ENCODE data around the gene KATNAL2.

KATNAL2 gene

DNA sequence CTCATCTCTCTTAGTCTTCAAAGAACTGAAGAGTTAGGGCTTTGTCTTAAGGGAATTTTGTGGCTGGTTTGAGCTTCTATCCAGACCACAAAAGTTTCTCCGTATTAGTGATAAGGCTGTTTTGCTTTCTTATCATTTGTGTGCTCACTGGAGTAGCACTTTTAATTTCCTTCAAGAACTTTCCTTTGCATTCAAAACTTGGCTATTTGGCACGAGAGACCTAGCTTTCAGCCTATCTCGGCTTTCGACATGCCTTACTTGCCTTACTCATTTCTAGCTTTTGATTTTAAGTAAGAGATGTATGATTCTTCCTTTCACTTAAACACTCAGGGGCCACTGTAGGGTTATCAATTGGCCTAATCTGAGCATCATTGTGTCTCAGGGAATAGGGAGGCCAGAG, 203.0 kb downstream of the KATNAL2 start:
- H3K4me3 ChIP-seq (ENCODE audit: insufficient read depth, low read length, poor library complexity, severe bottlenecking), result no peak overlapping the region
- H3K9ac ChIP-seq (ENCODE audit: low read length), result no peak overlapping the region
- no peak overlapping the region for H2AFZ ChIP-seq (ENCODE audit: low read depth, low read length, severe bottlenecking)
- no peaks in the 10 kb centered on the region for H3K79me2 ChIP-seq (ENCODE audit: insufficient read depth, low read length)
- H3K36me3 ChIP-seq (ENCODE audit: low read length), result peaks cover 13% of the 10 kb centered on the region
- no peak overlapping the region for H3K27ac ChIP-seq (ENCODE audit: low read depth, low read length)
- no peak for TF ChIP-seq EZH2phosphoT487 (conservative IDR thresholded peaks at IDR 0.05; ENCODE audit: low read length)
- TF ChIP-seq, protein P1, sequence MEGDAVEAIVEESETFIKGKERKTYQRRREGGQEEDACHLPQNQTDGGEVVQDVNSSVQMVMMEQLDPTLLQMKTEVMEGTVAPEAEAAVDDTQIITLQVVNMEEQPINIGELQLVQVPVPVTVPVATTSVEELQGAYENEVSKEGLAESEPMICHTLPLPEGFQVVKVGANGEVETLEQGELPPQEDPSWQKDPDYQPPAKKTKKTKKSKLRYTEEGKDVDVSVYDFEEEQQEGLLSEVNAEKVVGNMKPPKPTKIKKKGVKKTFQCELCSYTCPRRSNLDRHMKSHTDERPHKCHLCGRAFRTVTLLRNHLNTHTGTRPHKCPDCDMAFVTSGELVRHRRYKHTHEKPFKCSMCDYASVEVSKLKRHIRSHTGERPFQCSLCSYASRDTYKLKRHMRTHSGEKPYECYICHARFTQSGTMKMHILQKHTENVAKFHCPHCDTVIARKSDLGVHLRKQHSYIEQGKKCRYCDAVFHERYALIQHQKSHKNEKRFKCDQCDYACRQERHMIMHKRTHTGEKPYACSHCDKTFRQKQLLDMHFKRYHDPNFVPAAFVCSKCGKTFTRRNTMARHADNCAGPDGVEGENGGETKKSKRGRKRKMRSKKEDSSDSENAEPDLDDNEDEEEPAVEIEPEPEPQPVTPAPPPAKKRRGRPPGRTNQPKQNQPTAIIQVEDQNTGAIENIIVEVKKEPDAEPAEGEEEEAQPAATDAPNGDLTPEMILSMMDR (IDR thresholded peaks at IDR 0.05; ENCODE audit: insufficient read depth, low read length, poor library complexity, severe bottlenecking), result no peak
- H4K20me1 ChIP-seq (ENCODE audit: low read depth, low read length), result no peaks in the 10 kb centered on the region
- H3F3A ChIP-seq (ENCODE audit: insufficient read depth), result no peaks in the 10 kb centered on the region
- H3K4me2 ChIP-seq (ENCODE audit: low read depth, low read length, poor library complexity, severe bottlenecking), result no peak overlapping the region
- no peaks in the 10 kb centered on the region for H3K9me2 ChIP-seq (replicated peaks; ENCODE audit: insufficient read depth, low read length)
- H3K27me3 ChIP-seq (ENCODE audit: low read length), result no peaks in the 10 kb centered on the region
- H3K9me3 ChIP-seq (ENCODE audit: insufficient read depth, low read length), result no peaks in the 10 kb centered on the region

DNA sequence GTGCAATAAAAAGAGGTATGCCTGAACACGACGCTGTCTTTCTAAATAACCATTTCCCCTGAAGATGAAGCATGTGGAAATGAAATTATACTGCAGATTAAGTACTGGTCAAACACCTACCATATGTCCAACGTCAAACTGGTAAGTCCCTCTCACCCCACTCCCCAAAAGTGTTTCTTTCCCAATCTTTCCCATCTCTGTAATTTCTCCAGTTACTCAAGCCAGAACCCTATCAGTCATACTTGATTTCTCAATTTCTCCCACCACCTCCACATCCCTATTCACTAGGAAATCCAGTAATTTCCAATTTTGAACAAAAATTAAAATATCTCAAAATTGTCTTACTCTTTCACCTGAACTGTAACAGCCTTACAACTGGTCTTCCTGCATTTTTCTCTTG, 203.7 kb downstream of the KATNAL2 start:
- no peaks in the 10 kb centered on the region for H4K20me1 ChIP-seq (ENCODE audit: low read depth, low read length)
- H3K4me2 ChIP-seq (ENCODE audit: low read depth, low read length, poor library complexity, severe bottlenecking), result no peak overlapping the region
- no peaks in the 10 kb centered on the region for H3F3A ChIP-seq (ENCODE audit: insufficient read depth)

DNA sequence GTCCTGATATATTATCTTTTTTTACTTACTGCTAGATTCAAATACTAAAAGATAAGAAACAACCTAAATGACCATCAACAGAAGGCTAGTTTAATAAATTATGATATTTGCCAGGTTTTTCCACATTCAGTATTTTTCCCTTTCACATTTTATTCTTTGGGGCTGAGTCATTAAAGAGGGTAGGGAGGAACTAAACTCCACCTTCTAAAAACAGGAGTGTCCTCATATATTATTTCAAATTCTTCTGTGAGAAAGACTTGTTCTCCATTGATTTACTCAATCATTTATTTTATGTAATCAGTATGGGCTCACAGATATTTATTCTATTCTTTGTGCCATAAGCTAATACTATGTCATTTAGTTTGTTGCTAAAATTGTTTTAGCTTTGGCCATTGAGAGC, 223.9 kb downstream of the KATNAL2 start:
- no peak overlapping the region for H3K4me2 ChIP-seq (ENCODE audit: low read depth, low read length, poor library complexity, severe bottlenecking)
- no peak overlapping the region for H3K4me3 ChIP-seq (ENCODE audit: insufficient read depth, low read length, poor library complexity, severe bottlenecking)
- no peak overlapping the region for H3K27ac ChIP-seq (ENCODE audit: low read depth, low read length)
- TF ChIP-seq, protein P1 (IDR thresholded peaks at IDR 0.05; ENCODE audit: insufficient read depth, low read length, poor library complexity, severe bottlenecking), result no peak
- TF ChIP-seq EZH2phosphoT487 (conservative IDR thresholded peaks at IDR 0.05; ENCODE audit: low read length), result no peak
- no peaks in the 10 kb centered on the region for H3K9me3 ChIP-seq (ENCODE audit: insufficient read depth, low read length)
- no peaks in the 10 kb centered on the region for H3K27me3 ChIP-seq (ENCODE audit: low read length)
- H3K79me2 ChIP-seq (ENCODE audit: insufficient read depth, low read length), result peaks cover 68% of the 10 kb centered on the region
- no peaks in the 10 kb centered on the region for H4K20me1 ChIP-seq (ENCODE audit: low read depth, low read length)
- peaks cover 6% of the 10 kb centered on the region; the same call in 1 of the 2 replicates for H3K36me3 ChIP-seq (ENCODE audit: low read length)
- no peak overlapping the region for H2AFZ ChIP-seq (ENCODE audit: low read depth, low read length, severe bottlenecking)
- no peak overlapping the region for H3K9ac ChIP-seq (ENCODE audit: low read length)
- H3F3A ChIP-seq (ENCODE audit: insufficient read depth), result 0 out of 2 replicates have a peak, but pooled peaks cover 3% of the 10 kb centered on the region
- no peaks in the 10 kb centered on the region for H3K9me2 ChIP-seq (replicated peaks; ENCODE audit: insufficient read depth, low read length)

More for the DNA sequence above, 203.7 kb downstream of the KATNAL2 start:
- no peak overlapping the region for H2AFZ ChIP-seq (ENCODE audit: low read depth, low read length, severe bottlenecking)
- peaks cover 12% of the 10 kb centered on the region for H3K36me3 ChIP-seq (ENCODE audit: low read length)
- H3K27ac ChIP-seq (ENCODE audit: low read depth, low read length), result no peak overlapping the region
- TF ChIP-seq, protein P1 (IDR thresholded peaks at IDR 0.05; ENCODE audit: insufficient read depth, low read length, poor library complexity, severe bottlenecking), result no peak
- TF ChIP-seq EZH2phosphoT487 (conservative IDR thresholded peaks at IDR 0.05; ENCODE audit: low read length), result no peak
- H3K79me2 ChIP-seq (ENCODE audit: insufficient read depth, low read length), result no peaks in the 10 kb centered on the region
- H3K4me3 ChIP-seq (ENCODE audit: insufficient read depth, low read length, poor library complexity, severe bottlenecking), result no peak overlapping the region
- H3K9me2 ChIP-seq (replicated peaks; ENCODE audit: insufficient read depth, low read length), result no peaks in the 10 kb centered on the region
- H3K27me3 ChIP-seq (ENCODE audit: low read length), result no peaks in the 10 kb centered on the region
- no peak overlapping the region for H3K9ac ChIP-seq (ENCODE audit: low read length)
- H3K9me3 ChIP-seq (ENCODE audit: insufficient read depth, low read length), result no peaks in the 10 kb centered on the region

Measured in SU-DHL-6 (cell line).